ENCODE data around the gene PNCK.

DNA sequence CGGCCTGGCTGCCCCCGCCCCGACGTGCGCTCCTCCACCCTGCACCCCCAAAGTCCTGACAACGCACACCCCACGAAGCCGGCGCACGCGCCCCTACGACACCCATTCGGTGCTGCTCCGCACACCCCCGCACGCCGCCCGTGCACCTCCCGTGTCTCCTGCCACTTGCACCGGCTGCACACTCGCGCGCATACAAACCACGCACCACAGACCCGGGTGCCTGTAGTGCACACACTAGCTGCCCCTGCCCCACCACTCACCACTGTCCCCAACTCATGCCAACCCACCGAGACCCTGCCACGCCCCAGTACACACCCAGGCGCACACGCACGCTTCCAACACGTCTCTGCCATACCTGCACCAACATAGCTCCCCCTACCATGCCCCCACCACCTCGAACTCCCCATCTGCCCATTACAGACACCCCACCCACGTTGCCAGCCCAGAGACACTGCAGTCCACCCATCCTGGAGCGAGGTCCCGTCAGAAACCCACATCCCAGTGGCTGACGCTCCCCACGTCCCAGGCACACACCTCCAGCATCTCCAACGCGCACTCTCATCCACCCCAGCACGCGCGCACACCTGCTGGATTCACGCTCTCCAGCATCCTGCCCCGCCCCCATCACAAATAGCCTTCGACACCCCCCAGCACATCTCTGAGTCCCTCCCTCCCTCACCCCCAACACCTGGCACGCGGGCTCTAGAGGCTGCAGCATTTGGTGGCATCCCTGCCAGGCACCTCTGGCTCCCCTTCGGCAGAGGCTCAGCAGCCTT lies 30.8 kb downstream of the PNCK start:
- no peak for TF ChIP-seq CTCF (IDR thresholded peaks at IDR 0.05; ENCODE audit: insufficient read depth, low read depth, low read length)
- TF ChIP-seq EZH2 (IDR thresholded peaks at IDR 0.05; ENCODE audit: insufficient read depth, low read length) = peak; percentile 23
